ENCODE results near the gene CENPE.
"Not testable (repeated sequence)": the region's sequence is repeated elsewhere in the genome, so short reads cannot be mapped to it uniquely, and the experiment has no call there.

CENPE gene, protein sequence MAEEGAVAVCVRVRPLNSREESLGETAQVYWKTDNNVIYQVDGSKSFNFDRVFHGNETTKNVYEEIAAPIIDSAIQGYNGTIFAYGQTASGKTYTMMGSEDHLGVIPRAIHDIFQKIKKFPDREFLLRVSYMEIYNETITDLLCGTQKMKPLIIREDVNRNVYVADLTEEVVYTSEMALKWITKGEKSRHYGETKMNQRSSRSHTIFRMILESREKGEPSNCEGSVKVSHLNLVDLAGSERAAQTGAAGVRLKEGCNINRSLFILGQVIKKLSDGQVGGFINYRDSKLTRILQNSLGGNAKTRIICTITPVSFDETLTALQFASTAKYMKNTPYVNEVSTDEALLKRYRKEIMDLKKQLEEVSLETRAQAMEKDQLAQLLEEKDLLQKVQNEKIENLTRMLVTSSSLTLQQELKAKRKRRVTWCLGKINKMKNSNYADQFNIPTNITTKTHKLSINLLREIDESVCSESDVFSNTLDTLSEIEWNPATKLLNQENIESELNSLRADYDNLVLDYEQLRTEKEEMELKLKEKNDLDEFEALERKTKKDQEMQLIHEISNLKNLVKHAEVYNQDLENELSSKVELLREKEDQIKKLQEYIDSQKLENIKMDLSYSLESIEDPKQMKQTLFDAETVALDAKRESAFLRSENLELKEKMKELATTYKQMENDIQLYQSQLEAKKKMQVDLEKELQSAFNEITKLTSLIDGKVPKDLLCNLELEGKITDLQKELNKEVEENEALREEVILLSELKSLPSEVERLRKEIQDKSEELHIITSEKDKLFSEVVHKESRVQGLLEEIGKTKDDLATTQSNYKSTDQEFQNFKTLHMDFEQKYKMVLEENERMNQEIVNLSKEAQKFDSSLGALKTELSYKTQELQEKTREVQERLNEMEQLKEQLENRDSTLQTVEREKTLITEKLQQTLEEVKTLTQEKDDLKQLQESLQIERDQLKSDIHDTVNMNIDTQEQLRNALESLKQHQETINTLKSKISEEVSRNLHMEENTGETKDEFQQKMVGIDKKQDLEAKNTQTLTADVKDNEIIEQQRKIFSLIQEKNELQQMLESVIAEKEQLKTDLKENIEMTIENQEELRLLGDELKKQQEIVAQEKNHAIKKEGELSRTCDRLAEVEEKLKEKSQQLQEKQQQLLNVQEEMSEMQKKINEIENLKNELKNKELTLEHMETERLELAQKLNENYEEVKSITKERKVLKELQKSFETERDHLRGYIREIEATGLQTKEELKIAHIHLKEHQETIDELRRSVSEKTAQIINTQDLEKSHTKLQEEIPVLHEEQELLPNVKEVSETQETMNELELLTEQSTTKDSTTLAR (N-terminal part only)

DNA sequence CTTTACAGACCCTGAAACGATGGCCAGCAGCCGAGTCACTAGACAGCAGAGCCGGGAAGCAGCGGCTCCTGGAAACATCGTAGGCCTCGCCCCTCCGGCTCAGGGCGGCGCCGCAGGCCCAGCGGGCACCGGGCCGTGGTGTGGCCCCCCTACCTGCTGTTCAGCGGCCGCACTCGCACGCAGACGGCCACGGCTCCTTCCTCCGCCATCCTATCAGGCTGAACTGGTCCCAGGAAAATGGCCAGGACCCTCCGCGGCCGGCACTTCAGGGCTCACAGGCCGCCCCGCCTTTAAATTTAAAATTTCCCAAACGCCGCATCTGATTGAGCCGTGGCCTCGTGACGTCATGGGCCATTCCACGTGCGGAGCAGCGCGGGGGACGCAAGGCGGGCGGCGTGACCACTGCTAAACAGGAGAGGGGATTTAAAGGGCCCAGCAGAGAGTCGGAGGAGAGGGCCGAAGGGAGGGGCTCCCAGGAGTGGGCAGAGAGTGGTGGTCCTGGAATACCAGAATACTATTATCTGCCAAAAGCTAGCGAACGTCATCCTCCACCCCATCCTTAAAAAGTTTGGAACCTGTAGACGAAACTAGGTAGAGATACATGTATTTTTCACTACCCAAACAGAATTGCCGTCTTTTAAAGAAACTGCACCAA is at the start of gene CENPE:
Gene CENPE, minus strand, starts transcription at position 233 of the 655 bp plus-strand sequence. Its CDS starts 24 bp downstream, at position 209.
- TF ChIP-seq, protein P1, sequence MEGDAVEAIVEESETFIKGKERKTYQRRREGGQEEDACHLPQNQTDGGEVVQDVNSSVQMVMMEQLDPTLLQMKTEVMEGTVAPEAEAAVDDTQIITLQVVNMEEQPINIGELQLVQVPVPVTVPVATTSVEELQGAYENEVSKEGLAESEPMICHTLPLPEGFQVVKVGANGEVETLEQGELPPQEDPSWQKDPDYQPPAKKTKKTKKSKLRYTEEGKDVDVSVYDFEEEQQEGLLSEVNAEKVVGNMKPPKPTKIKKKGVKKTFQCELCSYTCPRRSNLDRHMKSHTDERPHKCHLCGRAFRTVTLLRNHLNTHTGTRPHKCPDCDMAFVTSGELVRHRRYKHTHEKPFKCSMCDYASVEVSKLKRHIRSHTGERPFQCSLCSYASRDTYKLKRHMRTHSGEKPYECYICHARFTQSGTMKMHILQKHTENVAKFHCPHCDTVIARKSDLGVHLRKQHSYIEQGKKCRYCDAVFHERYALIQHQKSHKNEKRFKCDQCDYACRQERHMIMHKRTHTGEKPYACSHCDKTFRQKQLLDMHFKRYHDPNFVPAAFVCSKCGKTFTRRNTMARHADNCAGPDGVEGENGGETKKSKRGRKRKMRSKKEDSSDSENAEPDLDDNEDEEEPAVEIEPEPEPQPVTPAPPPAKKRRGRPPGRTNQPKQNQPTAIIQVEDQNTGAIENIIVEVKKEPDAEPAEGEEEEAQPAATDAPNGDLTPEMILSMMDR (IDR thresholded peaks at IDR 0.05; ENCODE audit: control insufficient read depth, insufficient read depth, low read depth, low read length, missing control alignments) = no peak
- H3K4me3 ChIP-seq (ENCODE audit: control insufficient read depth, low read depth, low read length) = peak within 1 kb of the TSS; percentile 68
- DNase-seq (ENCODE audit: low read depth) = peak; percentile 28

DNA sequence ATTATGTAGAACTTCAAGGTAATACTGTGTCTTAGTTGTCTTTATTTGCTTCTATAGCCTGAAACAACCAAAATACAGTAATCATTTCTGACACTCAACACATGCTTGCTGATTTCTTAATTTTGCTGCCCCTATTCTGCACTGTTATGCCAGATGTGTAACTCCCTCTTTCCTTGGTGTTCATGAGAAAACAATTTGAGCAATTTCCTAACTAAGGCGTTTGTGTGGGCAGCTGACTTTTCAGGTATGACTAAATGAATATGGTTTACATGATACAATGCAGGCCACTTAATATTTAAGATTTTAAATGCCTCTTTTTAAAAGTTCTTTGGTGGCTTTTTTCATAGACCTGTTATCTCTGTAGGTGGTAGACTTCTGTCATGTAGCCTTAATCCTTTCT is 46.1 kb upstream of the CENPE start:
- no peak overlapping the region for H3K4me3 ChIP-seq (ENCODE audit: control insufficient read depth, low read depth, low read length)
- DNase-seq (ENCODE audit: low read depth) = no peak
- TF ChIP-seq, protein P1 (IDR thresholded peaks at IDR 0.05; ENCODE audit: control insufficient read depth, insufficient read depth, low read depth, low read length, missing control alignments) = no peak

DNA sequence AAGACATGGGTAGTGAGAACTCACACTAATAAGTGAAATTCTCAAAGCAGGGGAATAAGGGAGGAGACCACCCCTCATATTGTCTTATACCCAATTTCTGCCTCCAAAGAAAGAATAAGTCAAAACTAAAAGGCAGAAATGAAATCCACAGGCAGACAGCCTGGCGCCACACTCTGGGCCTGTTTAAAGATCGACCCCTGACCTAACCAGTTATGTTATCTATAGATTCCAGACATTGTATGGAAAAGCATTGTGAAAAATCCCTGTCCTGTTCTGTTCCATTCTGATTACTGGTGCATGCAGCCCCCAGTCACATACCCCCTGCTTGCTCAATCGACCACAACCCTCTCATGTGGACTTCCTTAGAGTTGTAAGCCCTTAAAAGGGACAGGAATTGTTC is 32.8 kb upstream of the CENPE start:
- not testable (repeated sequence) for DNase-seq (ENCODE audit: low read depth); H3K4me3 ChIP-seq (ENCODE audit: control insufficient read depth, low read depth, low read length)

DNA sequence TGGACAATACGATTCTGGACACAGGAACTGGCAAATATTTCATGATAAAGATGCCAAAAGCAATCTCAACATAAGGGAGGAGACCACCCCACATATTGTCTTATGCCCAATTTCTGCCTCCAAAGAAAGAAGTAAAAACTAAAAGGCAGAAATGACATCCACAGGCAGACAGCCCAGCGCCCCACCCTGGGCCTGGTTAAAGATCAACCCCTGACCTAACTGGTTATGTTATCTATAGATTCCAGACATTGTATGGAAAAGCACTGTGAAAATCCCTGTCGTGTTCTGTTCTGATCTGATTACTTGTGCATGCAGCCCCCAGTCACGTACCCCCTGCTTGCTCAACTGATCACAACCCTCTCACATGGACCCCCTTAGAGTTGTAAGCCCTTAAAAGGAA is 25.4 kb upstream of the CENPE start:
- not testable (repeated sequence) for H3K4me3 ChIP-seq (ENCODE audit: control insufficient read depth, low read depth, low read length)

DNA sequence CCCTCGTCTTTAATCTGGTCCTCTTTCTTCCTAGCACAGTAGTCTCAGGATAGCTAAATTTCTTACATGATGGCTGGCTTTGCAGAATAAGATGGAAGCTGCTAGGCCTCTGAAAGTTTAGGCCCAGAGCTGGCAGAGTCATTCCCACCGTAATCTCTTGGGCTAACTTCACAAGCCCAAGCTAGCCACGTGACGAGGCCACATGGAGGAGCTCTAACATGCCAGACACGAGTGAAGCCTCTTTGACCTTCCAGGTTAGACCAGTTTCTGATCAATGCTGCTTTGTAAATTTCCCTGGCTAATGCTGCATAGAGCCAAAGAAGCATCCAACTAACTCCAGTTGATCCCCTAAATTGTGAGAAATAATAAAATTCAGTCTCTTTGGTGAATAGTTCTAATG is 9.5 kb upstream of the CENPE start:
- no peak for DNase-seq (ENCODE audit: low read depth)
- TF ChIP-seq, protein P1 (IDR thresholded peaks at IDR 0.05; ENCODE audit: control insufficient read depth, insufficient read depth, low read depth, low read length, missing control alignments) = no peak
- H3K4me3 ChIP-seq (ENCODE audit: control insufficient read depth, low read depth, low read length) = no peak overlapping the region

More for the DNA sequence above, 25.4 kb upstream of the CENPE start:
- not testable (repeated sequence) for DNase-seq (ENCODE audit: low read depth)

DNA sequence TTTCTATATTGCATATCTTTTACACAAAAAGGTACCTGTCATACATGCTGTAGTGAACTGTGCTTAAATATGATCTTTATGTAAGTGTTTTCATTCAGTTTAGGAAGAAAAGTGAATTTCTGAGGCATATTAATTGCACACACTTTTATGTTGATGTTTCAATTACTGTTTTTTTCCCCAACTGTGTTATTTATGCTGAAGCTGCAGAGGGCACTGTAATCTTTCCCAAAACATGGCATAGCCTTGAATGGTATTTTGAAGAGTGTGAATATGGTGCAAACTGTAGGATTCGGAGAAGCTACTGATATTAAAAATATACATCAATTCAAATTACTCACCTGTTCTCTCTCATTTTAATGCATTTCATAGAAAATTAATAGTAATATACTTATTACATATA is 6.0 kb upstream of the CENPE start:
- H3K4me3 ChIP-seq (ENCODE audit: control insufficient read depth, low read depth, low read length) = no peak overlapping the region
- no peak for DNase-seq (ENCODE audit: low read depth)
- TF ChIP-seq, protein P1 (IDR thresholded peaks at IDR 0.05; ENCODE audit: control insufficient read depth, insufficient read depth, low read depth, low read length, missing control alignments) = peak; percentile 32

DNA sequence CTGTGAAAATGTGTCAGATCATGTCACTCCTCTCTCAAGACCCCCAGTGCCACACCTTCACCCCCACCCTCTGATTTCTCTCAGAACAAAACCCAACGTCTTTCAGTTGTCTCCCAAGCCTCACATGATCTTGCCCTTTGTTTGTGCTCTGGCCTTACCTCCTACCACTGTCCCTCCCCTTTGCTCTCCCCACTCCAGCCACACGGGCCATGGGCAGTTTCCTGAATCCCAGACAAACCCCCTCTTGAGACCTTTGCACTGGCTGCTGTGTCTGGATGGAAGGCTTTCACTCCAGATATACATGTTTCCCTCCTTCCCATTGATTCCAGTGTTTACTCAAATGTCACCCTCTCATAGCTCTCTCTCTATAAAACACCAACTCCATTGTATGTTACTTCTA is 3.6 kb upstream of the CENPE start:
- TF ChIP-seq, protein P1 (IDR thresholded peaks at IDR 0.05; ENCODE audit: control insufficient read depth, insufficient read depth, low read depth, low read length, missing control alignments) = no peak
- no peak for DNase-seq (ENCODE audit: low read depth)
- no peak overlapping the region for H3K4me3 ChIP-seq (ENCODE audit: control insufficient read depth, low read depth, low read length)
